SK-N-SH (cell line): Measurements from ENCODE around the gene FMN1. TPM values are rescaled to one million over a fixed set of nuclear protein-coding genes. Genes with fewer than 3 reads are reported as not detected.

Source experiments
- CTCF ChIA-PET: fragments of 300-600, 350-600 bp; formaldehyde crosslinking; extraction: SDS; loops from one replicate; lab custom pipeline; 2021; lab: Yijun Ruan, JAX
- POLR2A ChIA-PET: fragments of 350-600 bp; sonication (Branson Sonifier 250); formaldehyde crosslinking; extraction: SDS; loops from one replicate; lab custom pipeline; 2020; ENCODE audit warnings: antibody characterized with exemption, inconsistent platforms; lab: Yijun Ruan, JAX
- DNase-seq: peaks from one replicate; pipeline ENCODE4 v3.0.0; 2012
- H2AFZ ChIP-seq: fragments of 200-600 bp; sonication (generic); 2 replicates; pipeline ENCODE4 v1.8.1; 2016; ENCODE audit warnings: antibody characterized with exemption, mild to moderate bottlenecking, low read depth
- H3F3A ChIP-seq: fragments of 200-600 bp; sonication (generic); replicated peaks from 2 replicates; pipeline ENCODE3; 2016; ENCODE audit warnings: antibody characterized with exemption, mild to moderate bottlenecking; ENCODE audit not compliant: insufficient read depth
- H3K27ac ChIP-seq, 2 experiments: fragments of 200-500 bp in 1 of 2; fragments of 200-600 bp in 1 of 2; sonication (Bioruptor generic) in 1 of 2; sonication (generic), shearing (Covaris generic) in 1 of 2; 2 replicates each; pipeline versions ENCODE4 v1.5.1 to v1.6.1; 2014 to 2016; ENCODE audit warnings: low read depth in 2 of 2, inconsistent platforms in 1 of 2, low read length in 1 of 2, mild to moderate bottlenecking in 1 of 2, mixed read lengths in 1 of 2
- H3K27me3 ChIP-seq: fragments of 200-600 bp; sonication (generic), shearing (Covaris generic); 2 replicates; pipeline ENCODE4 v1.6.1; 2016; ENCODE audit warnings: mixed run types; ENCODE audit not compliant: insufficient read depth
- H3K36me3 ChIP-seq, 2 experiments: fragments of 200-500 bp in 1 of 2; fragments of 200-600 bp in 1 of 2; sonication (Bioruptor generic) in 1 of 2; sonication (generic) in 1 of 2; replicated peaks in 1 of 2; 2 replicates each; pipeline versions ENCODE3 to v1.5.1; 2014 to 2016; ENCODE audit warnings: low read length in 1 of 2, mild to moderate bottlenecking in 1 of 2; ENCODE audit not compliant: insufficient read depth in 2 of 2, control insufficient read depth in 1 of 2
- H3K4me1 ChIP-seq, 2 experiments: fragments of 200-500 bp in 1 of 2; fragments of 200-600 bp in 1 of 2; sonication (Bioruptor generic) in 1 of 2; sonication (generic), shearing (Covaris generic) in 1 of 2; 2 replicates each; pipeline versions ENCODE4 v1.5.1 to v1.6.1; 2014 to 2016; ENCODE audit warnings: low read depth in 1 of 2, low read length in 1 of 2, mixed run types in 1 of 2; ENCODE audit not compliant: insufficient read depth in 2 of 2, control insufficient read depth in 1 of 2
- H3K4me2 ChIP-seq: fragments of 200-600 bp; sonication (generic), shearing (Covaris generic); 2 replicates; pipeline ENCODE4 v1.6.1; 2017; ENCODE audit warnings: mixed run types
- H3K4me3 ChIP-seq, 2 experiments: fragments of 200-500 bp in 1 of 2; fragments of 200-600 bp in 1 of 2; sonication (Bioruptor generic) in 1 of 2; sonication (generic), shearing (Covaris generic) in 1 of 2; 2 replicates each; pipeline versions ENCODE4 v1.5.1 to v1.8.1; 2014 to 2016; ENCODE audit warnings: low read depth in 2 of 2, inconsistent platforms in 1 of 2, low read length in 1 of 2, mild to moderate bottlenecking in 1 of 2, mixed read lengths in 1 of 2, moderate library complexity in 1 of 2
- H3K79me2 ChIP-seq: fragments of 200-600 bp; sonication (generic); 2 replicates; pipeline ENCODE4 v1.8.1; 2017; ENCODE audit warnings: mild to moderate bottlenecking; ENCODE audit not compliant: insufficient read depth
- H3K9ac ChIP-seq: fragments of 200-600 bp; sonication (generic); 2 replicates; pipeline ENCODE4 v1.6.1; 2017; ENCODE audit warnings: mixed run types
- H3K9me2 ChIP-seq: fragments of 200-600 bp; sonication (generic); 2 replicates; pipeline ENCODE4 v1.6.1; 2017; ENCODE audit warnings: mixed run types
- H3K9me3 ChIP-seq: fragments of 200-600 bp; sonication (generic); 2 replicates; pipeline ENCODE4 v1.6.1; 2017; ENCODE audit warnings: mixed run types, mild to moderate bottlenecking, moderate library complexity
- H4K20me1 ChIP-seq: fragments of 200-600 bp; sonication (generic); 2 replicates; pipeline ENCODE4 v1.6.1; 2017; ENCODE audit warnings: mild to moderate bottlenecking, mixed run types; ENCODE audit not compliant: insufficient read depth
- CTCF ChIP-seq: fragments of 200-600 bp; sonication (generic); IDR thresholded peaks from 2 replicates; pipeline ENCODE4 v1.6.1; 2017; ENCODE audit warnings: antibody characterized with exemption, mild to moderate bottlenecking, moderate library complexity
- IRF3 ChIP-seq: fragments of 150-350 bp; IDR thresholded peaks from 2 replicates; pipeline ENCODE4 v1.6.1; 2016; ENCODE audit warnings: mild to moderate bottlenecking, low read depth, low read length
- MAX ChIP-seq: IDR thresholded peaks from 2 replicates; pipeline ENCODE4 v1.4.0; 2012; ENCODE audit warnings: low read depth
- RAD21 ChIP-seq: IDR thresholded peaks from 2 replicates; pipeline ENCODE4 v1.6.1; 2012; ENCODE audit warnings: mild to moderate bottlenecking, low read length
- REST ChIP-seq: IDR thresholded peaks from 2 replicates; pipeline ENCODE4 v1.6.1; 2012; ENCODE audit warnings: mild to moderate bottlenecking, low read depth, low read length, moderate library complexity
- RFX5 ChIP-seq: IDR thresholded peaks from 2 replicates; pipeline ENCODE4 v1.6.1; 2012; ENCODE audit warnings: mild to moderate bottlenecking, improper control_type of control experiment, low read length
- TAF1 ChIP-seq: IDR thresholded peaks from 2 replicates; pipeline ENCODE4 v1.6.1; 2012; ENCODE audit warnings: low read depth, mild to moderate bottlenecking, low read length, moderate library complexity, borderline replicate concordance
- USF2 ChIP-seq: fragments of 150-350 bp; IDR thresholded peaks from 2 replicates; pipeline ENCODE4 v1.6.1; 2017; ENCODE audit warnings: antibody characterized with exemption, low read length, low read depth, borderline replicate concordance
- ZBTB33 ChIP-seq: IDR thresholded peaks from 2 replicates; pipeline ENCODE4 v1.4.0; 2012; ENCODE audit warnings: low read depth, borderline replicate concordance
- WGBS: methylation state at CpG from one replicate; pipeline ENCODE4 v1.1.6; 2017; ENCODE audit warnings: low lambda C conversion rate; 5-methylcytosine and 5-hydroxymethylcytosine counted together
- polyA plus RNA-seq, 3 experiments: library from polyadenylated mRNA; depleted of rRNA; stranded (reverse); fragments of >200 nt; gene quantifications; 2 replicates each; pipeline ENCODE4 v1.2.3, GENCODE V29; 2012

The FMN1 gene
- polyA plus RNA-seq, 1 of the 3 experiments (the other 2 are of a cell fraction): 9.1 TPM

GRCh38 chr15:32918547-32918946, 276.0 kb downstream of the FMN1 start:
- no peaks in the 10 kb centered on the region for H4K20me1 ChIP-seq
- no peak overlapping the region for H3K9ac ChIP-seq
- TF ChIP-seq ZBTB33: no peak
- TF ChIP-seq REST: no peak
- TF ChIP-seq TAF1: no peak
- no peak for TF ChIP-seq MAX
- no peak for TF ChIP-seq USF2
- TF ChIP-seq IRF3: no peak
- no peak for TF ChIP-seq RFX5
- TF ChIP-seq RAD21: no peak
- no peak for TF ChIP-seq CTCF
- H3K27me3 ChIP-seq: no peaks in the 10 kb centered on the region
- H3K9me2 ChIP-seq: no peaks in the 10 kb centered on the region
- H3F3A ChIP-seq: peaks cover 36% of the 10 kb centered on the region
- 78% methylated on average over 4 of the region's 4 CpGs for WGBS
- peaks cover 5 to 26% of the 10 kb centered on the region in 2 experiments for H3K4me1 ChIP-seq
- peak overlapping the region in 1 of 2 experiments; percentile 81; a peak in 2 of 4 replicates for H3K27ac ChIP-seq
- H2AFZ ChIP-seq: no peak overlapping the region
- H3K4me2 ChIP-seq: no peak overlapping the region
- ChIA-PET CTCF (interaction anchor here (1.0 kb wide), 1 partner anchor 256 kb away, joined by 3 read pairs; no protein-coding TSS in a partner anchor), POLR2A (no interaction called here)
- no peaks in the 10 kb centered on the region for H3K9me3 ChIP-seq
- H3K4me3 ChIP-seq: no peak overlapping the region
- peaks cover 59% of the 10 kb centered on the region for H3K79me2 ChIP-seq
- peaks cover 9 to 41% of the 10 kb centered on the region in 2 experiments for H3K36me3 ChIP-seq
- DNase-seq: no peak
